ENCODE results near the gene RNF227. TPM values are rescaled to one million over a fixed set of nuclear protein-coding genes. Genes with fewer than 3 reads are reported as not detected.

RNF227 gene
- total RNA-seq = 0.65 and 0.76 TPM in 2 replicates

DNA sequence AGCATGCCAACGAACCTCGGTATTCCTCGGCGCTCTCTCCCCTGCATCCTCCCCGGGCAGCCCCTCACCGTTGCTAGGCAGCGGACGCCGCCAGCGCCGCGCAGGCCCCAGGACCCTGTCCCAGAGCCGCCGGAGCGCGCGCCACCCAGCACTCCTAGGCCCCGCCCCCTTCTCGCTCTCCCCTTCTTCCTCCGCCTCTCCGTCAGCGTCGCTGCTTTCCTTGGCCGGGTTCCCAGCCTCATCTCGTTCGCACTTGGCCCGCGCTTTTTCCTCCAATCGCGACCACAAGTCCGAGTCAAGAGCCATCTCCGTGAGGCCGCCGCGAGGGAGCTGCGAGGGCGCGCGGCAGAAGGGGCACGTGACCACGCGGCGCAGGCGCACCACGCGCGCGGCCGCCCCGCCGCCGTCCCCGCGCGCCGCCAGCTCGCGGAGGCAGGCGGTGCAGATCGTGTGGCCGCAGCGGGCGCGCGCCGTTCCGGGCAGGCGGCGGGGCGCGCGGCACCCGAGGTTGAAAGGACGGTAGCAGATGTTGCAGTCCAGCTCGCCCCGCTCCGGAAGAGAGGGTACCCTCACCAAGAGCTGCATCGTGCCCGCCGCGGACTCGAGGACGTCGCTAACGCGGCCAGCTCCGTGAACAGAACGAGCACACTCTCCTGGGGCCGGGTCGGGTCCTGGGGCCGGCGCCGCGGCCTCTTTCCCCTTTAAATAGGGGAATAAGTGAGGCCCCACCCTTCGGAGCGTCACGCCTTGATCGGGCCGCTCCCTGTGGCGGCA is at the start of gene RNF227:
Gene RNF227 (minus strand): TSS at position 679 of the 774 bp plus-strand sequence. CDS start 94 bp downstream, at position 585.

DNA sequence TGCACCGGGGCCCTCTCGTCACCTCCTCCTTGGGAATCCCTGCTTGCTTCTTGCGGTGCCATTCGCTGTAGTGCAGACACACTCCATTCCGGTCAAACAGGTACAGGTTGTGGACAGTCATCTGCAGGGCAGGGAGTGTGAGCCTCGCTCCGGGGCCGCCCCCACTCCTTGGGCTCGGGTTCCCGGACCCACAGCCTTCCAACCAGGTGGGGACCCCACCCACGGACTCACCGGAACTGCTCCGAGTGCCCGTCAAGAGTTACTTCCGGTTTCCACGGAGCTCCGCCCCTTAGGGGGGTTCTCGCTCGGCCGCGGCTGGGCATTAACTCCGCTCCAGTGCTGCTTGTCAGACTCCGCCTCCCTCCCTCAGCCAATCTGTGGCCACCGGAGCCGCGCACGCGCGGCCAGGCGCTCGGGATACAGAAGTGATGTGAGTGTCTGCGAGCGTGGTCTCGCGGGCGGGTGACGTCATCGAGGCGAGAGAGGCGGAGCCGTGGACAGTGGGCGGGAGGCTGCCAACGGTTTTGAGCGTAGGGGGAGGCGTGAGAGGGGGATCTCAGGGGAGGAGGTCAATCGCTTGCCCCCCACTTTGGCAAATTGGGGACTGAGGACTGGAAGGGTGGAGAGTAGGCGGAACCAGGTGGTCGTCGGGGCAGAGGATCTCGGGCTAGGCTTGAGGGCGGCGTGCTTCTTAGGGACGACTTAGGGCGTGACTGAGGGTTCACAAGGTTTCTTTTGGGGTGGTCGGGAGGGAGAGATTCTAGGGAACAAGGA is 15.8 kb upstream of the RNF227 start, which contains the start of the genes CNTROB and TRAPPC1:
Gene CNTROB (plus strand): TSS at position 498 of the 774 bp plus-strand sequence. CDS start 874 bp downstream, outside the sequence.
Gene TRAPPC1 (minus strand): TSS at position 238 of the 774 bp plus-strand sequence. CDS start 117 bp downstream, at position 121.

DNA sequence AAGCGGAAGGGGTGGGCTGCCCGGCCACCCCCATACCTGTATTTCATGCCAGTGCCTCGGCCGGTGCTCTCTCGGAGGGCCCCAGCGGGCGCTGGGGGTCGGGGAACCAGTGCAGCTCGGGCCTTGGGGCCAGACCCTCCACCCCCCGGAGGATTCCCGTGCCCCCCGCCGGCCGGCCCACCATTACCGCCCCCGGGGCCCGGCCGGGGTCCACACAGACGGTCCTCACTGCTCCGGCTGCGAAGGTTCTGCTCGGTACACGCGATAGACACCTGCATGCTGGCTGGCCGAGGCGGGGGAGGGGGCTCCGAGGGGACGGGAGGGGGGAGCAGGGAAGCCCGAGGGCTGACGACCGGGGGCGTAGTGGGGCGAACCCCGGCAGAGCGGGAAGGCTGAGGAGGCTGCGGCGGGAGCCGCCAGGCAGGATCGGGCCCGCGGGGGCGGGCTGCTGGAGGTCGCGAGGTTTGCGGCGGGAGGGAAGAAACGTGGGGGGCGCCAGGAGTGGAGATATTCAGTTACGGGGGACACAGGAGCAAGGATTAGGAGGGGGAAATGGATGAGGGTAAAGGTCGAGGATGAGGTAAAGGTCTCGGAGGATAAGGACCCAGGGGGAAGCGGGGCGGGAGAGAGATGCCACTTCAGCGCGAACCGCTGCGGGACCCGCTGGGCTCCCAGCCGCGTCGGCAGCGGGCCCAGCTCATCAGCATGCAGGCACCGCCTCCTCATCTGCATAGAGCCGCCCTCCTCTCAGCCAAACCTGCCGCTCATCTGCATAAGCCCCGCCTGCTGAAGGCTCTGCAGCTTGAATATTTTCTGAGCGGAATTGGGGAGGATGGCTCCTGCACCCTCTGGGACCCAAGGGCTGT is 13.3 kb upstream of the RNF227 start, which contains the start of gene KCNAB3:
Gene KCNAB3 (minus strand): TSS at position 699 of the 866 bp plus-strand sequence. CDS start 421 bp downstream, at position 278.

DNA sequence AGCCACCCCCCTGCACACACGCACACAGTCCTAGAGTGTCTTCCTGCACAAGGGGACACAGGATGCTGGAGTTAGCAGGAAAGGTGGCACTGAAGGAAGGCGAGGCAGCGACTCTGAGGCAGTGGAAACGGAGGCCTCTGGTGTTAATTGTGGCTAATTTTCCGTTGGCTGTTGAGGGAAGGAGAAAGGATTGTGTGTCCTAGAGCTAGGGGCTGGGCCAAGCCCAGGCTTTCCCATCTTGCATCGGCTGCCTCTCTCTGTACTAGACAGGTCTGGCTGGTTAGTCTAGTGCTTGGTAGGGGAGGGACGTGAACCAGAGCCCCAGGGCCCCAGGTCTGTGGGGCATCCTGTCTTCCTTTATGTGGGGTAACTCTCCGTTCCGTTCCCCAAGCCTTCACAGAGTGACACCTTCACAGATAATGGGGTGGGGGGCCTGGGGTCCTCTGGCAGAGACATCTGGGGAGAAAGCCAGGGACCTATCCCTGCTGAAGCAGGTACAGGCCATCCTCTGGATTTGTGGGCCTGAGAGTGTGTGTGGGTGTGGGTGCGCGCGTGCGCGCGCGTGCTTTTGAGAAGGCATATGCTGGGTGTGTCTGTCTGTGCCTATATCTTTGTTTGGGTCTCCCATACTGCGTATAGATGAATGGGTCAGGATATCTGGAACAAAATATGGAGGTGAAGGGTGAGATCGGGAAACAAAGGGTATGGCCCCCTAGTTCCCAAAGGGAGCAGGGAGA is 27.7 kb downstream of the RNF227 start, which contains the start of gene CHD3:
Gene CHD3 (plus strand): TSS at position 606 of the 737 bp plus-strand sequence. CDS start 212 bp downstream, outside the sequence.

Other genes with a start within 250 kb of the RNF227 start
- gene TP53, start 228.8 kb downstream of the RNF227 start, total RNA-seq = 40.6 and 70.1 TPM in 2 replicates
- 10.1 and 10.6 TPM in 2 replicates for gene WRAP53, start 227.8 kb downstream of the RNF227 start, total RNA-seq
- 0.15 and 0.97 TPM in 2 replicates for gene EFNB3, start 211.1 kb downstream of the RNF227 start, total RNA-seq
- under 0.01 and 0.30 TPM in 2 replicates for gene DNAH2, start 198.5 kb downstream of the RNF227 start, total RNA-seq
- 1.2 and 2.9 TPM in 2 replicates for gene KDM6B, start 82.1 kb downstream of the RNF227 start, total RNA-seq
- gene TMEM88, start 61.2 kb downstream of the RNF227 start, total RNA-seq = 27.0 and 44.8 TPM in 2 replicates
- gene NAA38, start 58.7 kb downstream of the RNF227 start, total RNA-seq = 48.9 and 115 TPM in 2 replicates
- 7.0 and 7.1 TPM in 2 replicates for gene CYB5D1, start 58.3 kb downstream of the RNF227 start, total RNA-seq
- gene CHD3, start 27.5 kb downstream of the RNF227 start, total RNA-seq = 104 TPM in 2 replicates
- gene KCNAB3, start 13.6 kb upstream of the RNF227 start, total RNA-seq = 0.15 and 0.32 TPM in 2 replicates
- gene TRAPPC1, start 15.7 kb upstream of the RNF227 start, total RNA-seq = 34.5 and 35.4 TPM in 2 replicates
- 15.9 and 17.0 TPM in 2 replicates for gene CNTROB, start 15.9 kb upstream of the RNF227 start, total RNA-seq
- gene GUCY2D, start 86.3 kb upstream of the RNF227 start, total RNA-seq = not detected in 2 replicates
- not detected in 2 replicates for gene ALOX15B, start 122.8 kb upstream of the RNF227 start, total RNA-seq
- not detected in 2 replicates for gene ALOX12B, start 171.4 kb upstream of the RNF227 start, total RNA-seq
- gene ALOXE3, start 202.2 kb upstream of the RNF227 start, total RNA-seq = under 0.01 TPM in 1 of 2 replicates, not detected in the other
- not detected in 2 replicates for gene HES7, start 207.8 kb upstream of the RNF227 start, total RNA-seq
- 2.9 and 3.2 TPM in 2 replicates for gene PER1, start 236.1 kb upstream of the RNF227 start, total RNA-seq
- 4.2 and 8.1 TPM in 2 replicates for gene VAMP2, start 246.7 kb upstream of the RNF227 start, total RNA-seq